ENCODE results near the gene FMNL2.

GRCh38 chr2:152620985-152621384 is 286.0 kb downstream of the FMNL2 start:
- TF ChIP-seq ATF3 (IDR thresholded peaks at IDR 0.05): no peak
- TF ChIP-seq CTCF (IDR thresholded peaks at IDR 0.05; ENCODE audit: low read depth, low read length, missing input control): no peak
- no peak for TF ChIP-seq REST (IDR thresholded peaks at IDR 0.05)
- no peak for TF ChIP-seq TAF1 (conservative IDR thresholded peaks at IDR 0.05)
- no peak for TF ChIP-seq YY1 (IDR thresholded peaks at IDR 0.05)
